H1 (cell line): Measurements from ENCODE around the gene ARHGAP18.

ENCODE experiments used
- EP300 ChIP-seq, 2 experiments: IDR thresholded peaks; 1 replicate in 1 of 2; 2 replicates in 1 of 2; pipeline ENCODE4 v1.6.1; 2011 to 2012; ENCODE audit warnings: low read depth in 2 of 2, low read length in 2 of 2, mild to moderate bottlenecking in 2 of 2, borderline replicate concordance in 1 of 2, inconsistent platforms in 1 of 2, moderate library complexity in 1 of 2
- NRF1 ChIP-seq: IDR thresholded peaks from 2 replicates; pipeline ENCODE4 v1.6.1; 2011; ENCODE audit warnings: mild to moderate bottlenecking, low read depth, low read length, improper control_type of control experiment
- POLR2A ChIP-seq, 2 experiments: IDR thresholded peaks; 1 replicate in 1 of 2; 2 replicates in 1 of 2; pipeline ENCODE4 v1.6.1; 2011; ENCODE audit warnings: low read depth in 2 of 2, low read length in 2 of 2, mild to moderate bottlenecking in 2 of 2; ENCODE audit errors: control extremely low read depth in 1 of 2
- USF2 ChIP-seq: IDR thresholded peaks from 2 replicates; pipeline ENCODE4 v1.6.1; 2011; ENCODE audit warnings: low read length, improper control_type of control experiment
- TF ChIP-seq, protein P1 (sequence below), 3 experiments: IDR thresholded peaks; 1 replicate in 2 of 3; 2 replicates in 1 of 3; pipeline versions ENCODE4 v1.5.1 to v1.6.1; 2011; ENCODE audit warnings: low read length in 3 of 3, mild to moderate bottlenecking in 3 of 3, inconsistent platforms in 2 of 3, low read depth in 1 of 3, moderate library complexity in 1 of 3; ENCODE audit not compliant: insufficient read depth in 1 of 3; ENCODE audit errors: control extremely low read depth in 1 of 3

- TF ChIP-seq, protein P1, sequence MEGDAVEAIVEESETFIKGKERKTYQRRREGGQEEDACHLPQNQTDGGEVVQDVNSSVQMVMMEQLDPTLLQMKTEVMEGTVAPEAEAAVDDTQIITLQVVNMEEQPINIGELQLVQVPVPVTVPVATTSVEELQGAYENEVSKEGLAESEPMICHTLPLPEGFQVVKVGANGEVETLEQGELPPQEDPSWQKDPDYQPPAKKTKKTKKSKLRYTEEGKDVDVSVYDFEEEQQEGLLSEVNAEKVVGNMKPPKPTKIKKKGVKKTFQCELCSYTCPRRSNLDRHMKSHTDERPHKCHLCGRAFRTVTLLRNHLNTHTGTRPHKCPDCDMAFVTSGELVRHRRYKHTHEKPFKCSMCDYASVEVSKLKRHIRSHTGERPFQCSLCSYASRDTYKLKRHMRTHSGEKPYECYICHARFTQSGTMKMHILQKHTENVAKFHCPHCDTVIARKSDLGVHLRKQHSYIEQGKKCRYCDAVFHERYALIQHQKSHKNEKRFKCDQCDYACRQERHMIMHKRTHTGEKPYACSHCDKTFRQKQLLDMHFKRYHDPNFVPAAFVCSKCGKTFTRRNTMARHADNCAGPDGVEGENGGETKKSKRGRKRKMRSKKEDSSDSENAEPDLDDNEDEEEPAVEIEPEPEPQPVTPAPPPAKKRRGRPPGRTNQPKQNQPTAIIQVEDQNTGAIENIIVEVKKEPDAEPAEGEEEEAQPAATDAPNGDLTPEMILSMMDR (IDR thresholded peaks at IDR 0.05; ENCODE audit: control extremely low read depth in 1 of 3, insufficient read depth in 1 of 3, low read depth in 1 of 3, low read length in 3 of 3), result no peak
- TF ChIP-seq EP300 (IDR thresholded peaks at IDR 0.05; ENCODE audit: borderline replicate concordance in 1 of 2, low read depth in 2 of 2, low read length in 2 of 2) (no peak), POLR2A (IDR thresholded peaks at IDR 0.05; ENCODE audit: control extremely low read depth in 1 of 2, low read depth in 2 of 2, low read length in 2 of 2) (no peak), NRF1 (no peak), USF2 (no peak)
These were observed 14.0 kb downstream of the ARHGAP18 start for GRCh38 chr6:129696028-129696418.
